DMS79 (cell line): ENCODE data around the gene OTC.

Source experiments
- DNase-seq: peaks from one replicate; lab custom pipeline; 2025; lab: John Stamatoyannopoulos, UW

OTC gene

GRCh38 chrX:38468563-38469157, 116.3 kb downstream of the OTC start:
- no peak for DNase-seq
